MCF 10A (cell line): Measurements from ENCODE around the gene PLXDC2. TPM values are rescaled to one million over a fixed set of nuclear protein-coding genes. Genes with fewer than 3 reads are reported as not detected.

Source experiments
- BruUV-seq: library from RNA; stranded (reverse); fragments of 400-500 nt; replicated peaks from 2 replicates; lab custom pipeline; 2021; lab: Mats Ljungman, UMichigan
- CTCF ChIA-PET: fragments of 300-600 bp; sonication (Branson Sonifier 250); formaldehyde crosslinking; extraction: SDS; loops from one replicate; lab custom pipeline; 2021; ENCODE audit warnings: antibody characterized with exemption, inconsistent platforms; lab: Yijun Ruan, JAX
- POLR2A ChIA-PET: fragments of 300-600, 350-650 bp; sonication (Branson Sonifier 250); formaldehyde crosslinking; extraction: SDS; loops from one replicate; lab custom pipeline; 2020; ENCODE audit warnings: antibody characterized with exemption, inconsistent platforms; lab: Yijun Ruan, JAX
- DNase-seq: peaks from one replicate; pipeline ENCODE4 v3.0.0-alpha.2; 2018; ENCODE audit not compliant: unreplicated experiment
- H3K27ac Mint-ChIP-seq: one replicate; pipeline ENCODE4 v1.8.0; 2022; ENCODE audit warnings: mild to moderate bottlenecking, low read depth, mixed read lengths; ENCODE audit not compliant: unreplicated experiment
- H3K27me3 Mint-ChIP-seq: one replicate; pipeline ENCODE4 v1.8.0; 2022; ENCODE audit warnings: mixed read lengths; ENCODE audit not compliant: insufficient read depth, unreplicated experiment
- H3K36me3 Mint-ChIP-seq: one replicate; pipeline ENCODE4 v1.8.0; 2022; ENCODE audit warnings: mild to moderate bottlenecking, moderate library complexity, mixed read lengths; ENCODE audit not compliant: insufficient read depth, unreplicated experiment
- H3K4me1 Mint-ChIP-seq: one replicate; pipeline ENCODE4 v1.8.0; 2022; ENCODE audit warnings: mixed read lengths; ENCODE audit not compliant: insufficient read depth, unreplicated experiment
- H3K4me3 Mint-ChIP-seq: one replicate; pipeline ENCODE4 v1.8.0; 2022; ENCODE audit warnings: mild to moderate bottlenecking, moderate library complexity, mixed read lengths; ENCODE audit not compliant: unreplicated experiment
- H3K9me3 Mint-ChIP-seq: one replicate; pipeline ENCODE4 v1.8.0; 2022; ENCODE audit warnings: mixed read lengths; ENCODE audit not compliant: unreplicated experiment
- intact Hi-C: fragments of 100-400 bp; cut with micrococcal nuclease; formaldehyde crosslinking; loops from 2 replicates; pipeline ENCODE4 v1.14.1; 2022
- total RNA-seq: library from RNA; stranded (reverse); gene quantifications from 2 replicates; pipeline ENCODE4 v1.2.3, GENCODE V29; 2022
- TF ChIP-seq, protein P1 (sequence below): fragments of 200-600 bp; IDR thresholded peaks from one replicate; pipeline ENCODE4 v1.8.0; 2022; ENCODE audit warnings: antibody characterized with exemption, mild to moderate bottlenecking; ENCODE audit not compliant: unreplicated experiment

PLXDC2 gene
- total RNA-seq, 1 experiment from 2014 or later: 23.3 TPM

DNA sequence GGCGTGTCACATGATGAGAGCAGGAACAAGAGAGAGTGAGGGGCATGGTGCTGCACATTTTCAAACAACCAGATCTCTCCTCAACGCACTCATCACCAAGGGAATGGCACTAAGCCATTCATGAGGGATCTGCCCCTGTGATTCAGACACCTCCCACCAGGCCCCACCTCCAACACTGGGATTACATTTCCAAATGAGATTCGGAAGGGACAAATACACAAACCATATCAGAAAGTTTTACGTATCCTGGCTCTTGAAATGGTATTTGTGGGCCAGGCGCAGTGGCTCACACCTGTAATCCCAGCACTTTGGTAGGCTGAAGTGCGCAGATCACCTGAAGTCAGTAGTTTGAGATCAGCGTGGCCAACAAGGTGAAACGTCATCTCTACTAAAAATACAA is 189.4 kb downstream of the PLXDC2 start:
- intact Hi-C loops: loop anchor here (10.0 kb wide), 2 partner anchors 81 to 759 kb away; no protein-coding TSS in a partner anchor
- POLR2A ChIA-PET: interaction anchor here (1.3 to 1.6 kb wide), 3 partner anchors 31 to 188 kb away, joined by 3 to 4 read pairs (median 3); no protein-coding TSS in a partner anchor
- DNase-seq: no peak
- Mint-ChIP-seq H3K27ac (peak overlapping the region; percentile 91), H3K4me1 (peaks cover 27% of the 10 kb centered on the region), H3K9me3 (no peaks in the 10 kb centered on the region), H3K36me3 (peaks cover 16% of the 10 kb centered on the region), H3K27me3 (no peaks in the 10 kb centered on the region), H3K4me3 (no peak overlapping the region)
- no TSS peak for BruUV-seq
- TF ChIP-seq, protein P1, sequence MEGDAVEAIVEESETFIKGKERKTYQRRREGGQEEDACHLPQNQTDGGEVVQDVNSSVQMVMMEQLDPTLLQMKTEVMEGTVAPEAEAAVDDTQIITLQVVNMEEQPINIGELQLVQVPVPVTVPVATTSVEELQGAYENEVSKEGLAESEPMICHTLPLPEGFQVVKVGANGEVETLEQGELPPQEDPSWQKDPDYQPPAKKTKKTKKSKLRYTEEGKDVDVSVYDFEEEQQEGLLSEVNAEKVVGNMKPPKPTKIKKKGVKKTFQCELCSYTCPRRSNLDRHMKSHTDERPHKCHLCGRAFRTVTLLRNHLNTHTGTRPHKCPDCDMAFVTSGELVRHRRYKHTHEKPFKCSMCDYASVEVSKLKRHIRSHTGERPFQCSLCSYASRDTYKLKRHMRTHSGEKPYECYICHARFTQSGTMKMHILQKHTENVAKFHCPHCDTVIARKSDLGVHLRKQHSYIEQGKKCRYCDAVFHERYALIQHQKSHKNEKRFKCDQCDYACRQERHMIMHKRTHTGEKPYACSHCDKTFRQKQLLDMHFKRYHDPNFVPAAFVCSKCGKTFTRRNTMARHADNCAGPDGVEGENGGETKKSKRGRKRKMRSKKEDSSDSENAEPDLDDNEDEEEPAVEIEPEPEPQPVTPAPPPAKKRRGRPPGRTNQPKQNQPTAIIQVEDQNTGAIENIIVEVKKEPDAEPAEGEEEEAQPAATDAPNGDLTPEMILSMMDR: no peak
- CTCF ChIA-PET: interaction anchor here (1.3 kb wide), 1 partner anchor 763 kb away, joined by 3 read pairs; no protein-coding TSS in a partner anchor

DNA sequence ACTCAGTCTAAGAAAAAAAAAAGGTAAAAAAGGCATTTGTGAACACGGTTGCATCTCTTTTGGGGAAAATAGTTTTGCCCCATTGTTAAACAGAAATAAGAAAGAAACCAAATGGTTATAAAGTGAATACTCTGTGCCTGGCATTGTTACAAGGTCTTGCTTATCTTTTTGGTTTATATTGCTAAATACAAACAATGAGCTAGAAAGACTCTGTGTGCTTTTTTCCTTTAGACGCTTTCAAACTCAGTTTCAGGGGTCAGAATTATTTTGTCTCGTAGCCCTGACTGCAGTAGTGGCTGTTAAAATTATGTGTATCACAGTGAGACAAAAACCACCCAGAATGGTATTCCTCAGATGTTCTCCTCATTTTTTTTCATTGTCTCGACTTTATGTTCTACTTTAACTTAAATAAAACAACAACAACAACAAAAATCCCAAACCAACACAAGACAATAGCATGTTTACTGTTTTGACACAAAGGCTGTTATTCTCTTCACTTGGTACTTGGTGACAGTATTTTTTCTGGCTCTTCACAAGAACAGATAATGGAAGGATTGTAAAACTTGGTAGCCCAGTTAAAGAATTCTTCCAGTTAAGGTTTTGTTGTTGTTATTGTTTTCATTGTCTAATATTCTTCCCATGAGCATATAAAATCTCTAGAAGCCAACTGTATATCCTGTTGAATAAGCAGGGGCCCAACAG is 190.1 kb downstream of the PLXDC2 start:
- no peak for DNase-seq
- H3K4me3 Mint-ChIP-seq: no peak overlapping the region
- H3K27ac Mint-ChIP-seq: no peak overlapping the region
- POLR2A ChIA-PET: interaction anchor here (1.3 to 1.6 kb wide), 3 partner anchors 32 to 189 kb away, joined by 3 to 4 read pairs (median 3); no protein-coding TSS in a partner anchor
- CTCF ChIA-PET: interaction anchor here (1.3 kb wide), 1 partner anchor 762 kb away, joined by 3 read pairs; no protein-coding TSS in a partner anchor
- H3K9me3 Mint-ChIP-seq: no peaks in the 10 kb centered on the region
- peaks cover 27% of the 10 kb centered on the region for H3K4me1 Mint-ChIP-seq
- H3K36me3 Mint-ChIP-seq: peaks cover 16% of the 10 kb centered on the region
- H3K27me3 Mint-ChIP-seq: no peaks in the 10 kb centered on the region
- intact Hi-C loops: loop anchor here (10.0 kb wide), 2 partner anchors 82 to 758 kb away; no protein-coding TSS in a partner anchor
- TF ChIP-seq, protein P1: no peak
- no TSS peak for BruUV-seq

DNA sequence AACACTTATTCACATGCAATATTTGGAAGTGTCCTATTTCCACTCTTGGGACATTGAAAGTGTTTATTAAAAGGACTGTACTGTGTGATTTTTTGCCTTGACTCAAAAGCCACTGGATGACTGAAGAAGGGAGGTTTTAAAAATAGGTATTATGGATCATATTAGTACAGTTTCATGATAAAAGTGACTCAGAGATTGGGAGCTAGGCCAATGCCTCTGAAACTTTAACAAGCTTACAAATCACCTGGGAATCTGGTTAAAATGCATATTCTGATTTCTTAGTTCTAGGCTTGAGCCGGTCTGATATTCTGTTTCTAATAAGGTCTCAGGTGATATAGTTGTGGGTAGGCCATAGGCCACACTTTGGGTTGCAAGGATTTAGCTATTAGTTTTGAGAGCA is 191.2 kb downstream of the PLXDC2 start:
- Mint-ChIP-seq H3K27ac (no peak overlapping the region), H3K4me1 (peaks cover 25% of the 10 kb centered on the region), H3K27me3 (no peaks in the 10 kb centered on the region), H3K36me3 (peaks cover 6% of the 10 kb centered on the region), H3K4me3 (no peak overlapping the region), H3K9me3 (no peaks in the 10 kb centered on the region)
- ChIA-PET POLR2A (interaction anchor here (0.6 to 1.0 kb wide), 4 partner anchors 9 to 448 kb away, joined by 3 to 4 read pairs (median 3); no protein-coding TSS in a partner anchor), CTCF (interaction anchor here (0.7 to 1.0 kb wide), 2 partner anchors 34 to 201 kb away, joined by 3 read pairs; no protein-coding TSS in a partner anchor)
- TF ChIP-seq, protein P1: no peak
- intact Hi-C loops: loop anchor here (10.0 kb wide), 2 partner anchors 83 to 757 kb away; no protein-coding TSS in a partner anchor
- no TSS peak for BruUV-seq
- DNase-seq: peak; percentile 65
